Hypothalamus (tissue), 51 donors: ENCODE results near the gene ANAPC15.
"Not testable (repeated sequence)": the region's sequence is repeated elsewhere in the genome, so short reads cannot be mapped to it uniquely, and the experiment has no call there.

Experiments used
- DNase-seq, 51 donors: peaks; one replicate each; lab custom pipeline; 2025; lab: John Stamatoyannopoulos, UW

ANAPC15 gene

GRCh38 chr11:72112143-72112977, at the start of gene ANAPC15:
Gene ANAPC15, minus strand, starts transcription at chr11:72112695. Its CDS starts 1,419 bp downstream, at chr11:72111276.
- peak; percentile 65 to 100 (median 96) for DNase-seq

- no peak for DNase-seq
These were observed 47.8 kb upstream of the ANAPC15 start for GRCh38 chr11:72160319-72160718.

GRCh38 chr11:72157131-72157530, 44.6 kb upstream of the ANAPC15 start:
- no peak for DNase-seq

GRCh38 chr11:72155751-72156150, 43.3 kb upstream of the ANAPC15 start:
- DNase-seq, result no peak

GRCh38 chr11:72154816-72155215, 42.3 kb upstream of the ANAPC15 start:
- no peak for DNase-seq

- DNase-seq, result not testable (repeated sequence)
These were observed 41.4 kb upstream of the ANAPC15 start for GRCh38 chr11:72153874-72154273.

- no peak for DNase-seq
These were observed 38.4 kb upstream of the ANAPC15 start for GRCh38 chr11:72150882-72151281.

GRCh38 chr11:72146625-72147024, 34.1 kb upstream of the ANAPC15 start:
- DNase-seq, result no peak

GRCh38 chr11:72144807-72145565, 32.5 kb upstream of the ANAPC15 start:
- DNase-seq, result no peak

- not testable (repeated sequence) for DNase-seq
These were observed 30.0 kb upstream of the ANAPC15 start for GRCh38 chr11:72142543-72142942.

- not testable (repeated sequence) for DNase-seq
These were observed 29.6 kb upstream of the ANAPC15 start for GRCh38 chr11:72142086-72142485.

GRCh38 chr11:72141066-72141465, 28.6 kb upstream of the ANAPC15 start:
- no peak for DNase-seq

- no peak for DNase-seq
These were observed 28.2 kb upstream of the ANAPC15 start for GRCh38 chr11:72140661-72141060.

GRCh38 chr11:72139500-72139899, 27.0 kb upstream of the ANAPC15 start:
- no peak for DNase-seq

GRCh38 chr11:72138821-72139390, 26.4 kb upstream of the ANAPC15 start:
- DNase-seq, result no peak

GRCh38 chr11:72136684-72137262, 24.3 kb upstream of the ANAPC15 start:
- no peak for DNase-seq

- DNase-seq, result no peak
These were observed 23.6 kb upstream of the ANAPC15 start for GRCh38 chr11:72135891-72136683.

GRCh38 chr11:72135473-72135872, 23.0 kb upstream of the ANAPC15 start, which contains the start of gene FOLR3:
Gene FOLR3, plus strand, starts transcription at chr11:72135725. Its CDS starts 228 bp downstream, at chr11:72135953.
- DNase-seq, result not testable (repeated sequence)

GRCh38 chr11:72132646-72133045, 20.2 kb upstream of the ANAPC15 start:
- DNase-seq, result no peak

- no peak for DNase-seq
These were observed 16.9 kb upstream of the ANAPC15 start for GRCh38 chr11:72129381-72129780.
